ENCODE measurements around the gene ZNF836. TPM values are rescaled to one million over a fixed set of nuclear protein-coding genes. Genes with fewer than 3 reads are reported as not detected.
"Not testable (repeated sequence)": the region's sequence is repeated elsewhere in the genome, so short reads cannot be mapped to it uniquely, and the experiment has no call there.

Gene ZNF836
- total RNA-seq, 2 donors from 2014 or later = 2.0 to 12.2 TPM

GRCh38 chr19:52206481-52206880 lies 35.1 kb upstream of the ZNF836 start:
- WGBS, 2 donors = 84 to 92% methylated on average over 2 to 5 of the region's 5 CpGs
- no peaks in the 10 kb centered on the region for H3K27me3 ChIP-seq
- intact Hi-C loops (cut with DNase I) = no loop called here

GRCh38 chr19:52200755-52201391 lies 29.5 kb upstream of the ZNF836 start:
- H3K9me3 ChIP-seq; DNase-seq; H3K27ac ChIP-seq; ATAC-seq; intact Hi-C loops (cut with DNase I); H3K27me3 ChIP-seq; H3K4me3 ChIP-seq; H3K4me1 ChIP-seq: not testable (repeated sequence)
- H3K36me3 ChIP-seq (replicated peaks in 1 of 2; ENCODE audit: insufficient read depth in 1 of 2, low read depth in 2 of 2) = peaks cover 4 to 14% of the 10 kb centered on the region in 2 donors
- 64 to 71% methylated on average over 17 of the region's 17 CpGs for WGBS, 2 donors

More at GRCh38 chr19:52206481-52206880, 35.1 kb upstream of the ZNF836 start:
- Histone ChIP-seq H3K27ac (no peak overlapping the region), H3K4me1 (no peaks in the 10 kb centered on the region), H3K9me3 (no peaks in the 10 kb centered on the region), H3K4me3 (no peak overlapping the region), H3K36me3 (replicated peaks in 1 of 2; ENCODE audit: insufficient read depth in 1 of 2, low read depth in 2 of 2) (peaks cover 20 to 32% of the 10 kb centered on the region in 2 donors)
- TF ChIP-seq POLR2A (IDR thresholded peaks at IDR 0.05) (no peak), CTCF (IDR thresholded peaks at IDR 0.05) (no peak)
- DNase-seq (no peak), ATAC-seq (no peak)

- peak in 1 of 4 donors; percentile 25 for DNase-seq
- ATAC-seq = peak; percentile 38
- H3K27ac ChIP-seq = no peak overlapping the region
- intact Hi-C loops (cut with DNase I) = no loop called here
- no peak overlapping the region for H3K4me3 ChIP-seq
- peaks cover 6% of the 10 kb centered on the region for H3K4me1 ChIP-seq
- peaks cover 0 to 7% of the 10 kb centered on the region in 2 donors for H3K36me3 ChIP-seq (replicated peaks in 1 of 2; ENCODE audit: insufficient read depth in 1 of 2, low read depth in 2 of 2)
- no peaks in the 10 kb centered on the region for H3K9me3 ChIP-seq
- TF ChIP-seq POLR2A (IDR thresholded peaks at IDR 0.05) (no peak), CTCF (IDR thresholded peaks at IDR 0.05) (no peak)
- no peaks in the 10 kb centered on the region for H3K27me3 ChIP-seq
- 62 to 65% methylated on average over 7 of the region's 7 CpGs for WGBS, 2 donors
These were observed 28.6 kb upstream of the ZNF836 start for GRCh38 chr19:52200044-52200443.

GRCh38 chr19:52198678-52199077 lies 27.3 kb upstream of the ZNF836 start:
- Histone ChIP-seq H3K4me1 (peaks cover 19% of the 10 kb centered on the region), H3K27me3 (no peaks in the 10 kb centered on the region), H3K27ac (no peak overlapping the region), H3K4me3 (no peak overlapping the region), H3K9me3 (no peaks in the 10 kb centered on the region), H3K36me3 (replicated peaks in 1 of 2; ENCODE audit: insufficient read depth in 1 of 2, low read depth in 2 of 2) (peaks cover 0 to 7% of the 10 kb centered on the region in 2 donors)
- DNase-seq (no peak), ATAC-seq (no peak)
- WGBS, 2 donors = 37 to 45% methylated on average over 3 of the region's 3 CpGs
- intact Hi-C loops (cut with DNase I) = no loop called here
- TF ChIP-seq POLR2A (IDR thresholded peaks at IDR 0.05) (no peak), CTCF (IDR thresholded peaks at IDR 0.05) (no peak)

GRCh38 chr19:52197964-52198363 lies 26.5 kb upstream of the ZNF836 start:
- Histone ChIP-seq H3K4me3 (no peak overlapping the region), H3K27ac (no peak overlapping the region), H3K36me3 (replicated peaks in 1 of 2; ENCODE audit: insufficient read depth in 1 of 2, low read depth in 2 of 2) (peaks cover 0 to 5% of the 10 kb centered on the region in 2 donors), H3K4me1 (peaks cover 26% of the 10 kb centered on the region), H3K27me3 (no peaks in the 10 kb centered on the region), H3K9me3 (no peaks in the 10 kb centered on the region)
- 83 to 90% methylated on average over 3 of the region's 3 CpGs for WGBS, 2 donors
- ATAC-seq (no peak), DNase-seq (no peak)
- no peak for TF ChIP-seq POLR2A (IDR thresholded peaks at IDR 0.05)
- TF ChIP-seq CTCF (IDR thresholded peaks at IDR 0.05) = no peak
- intact Hi-C loops (cut with DNase I) = no loop called here
